Calu3 (cell line): ENCODE results near the gene GH2. TPM values are rescaled to one million over a fixed set of nuclear protein-coding genes. Genes with fewer than 3 reads are reported as not detected.
A peak's percentile ranks its signal among the peaks of the same experiment; 100 is the strongest.
"Not testable (repeated sequence)": the region's sequence is repeated elsewhere in the genome, so short reads cannot be mapped to it uniquely, and the experiment has no call there.

Experiments used
- BruUV-seq: library from RNA; stranded (reverse); fragments of 400-500 nt; replicated peaks from 2 replicates; lab custom pipeline; 2021; lab: Mats Ljungman, UMichigan
- CTCF ChIA-PET: fragments of 300-600 bp; sonication (Branson Sonifier 250); formaldehyde crosslinking; loops from one replicate; lab custom pipeline; 2022; ENCODE audit warnings: antibody characterized with exemption; lab: Charles Lee
- DNase-seq: peaks from one replicate; pipeline ENCODE4 v3.0.0; 2022
- H3K27ac Mint-ChIP-seq: one replicate; pipeline ENCODE4 v1.8.0; 2022; ENCODE audit warnings: mixed read lengths; ENCODE audit not compliant: unreplicated experiment
- H3K27me3 Mint-ChIP-seq: one replicate; pipeline ENCODE4 v1.8.0; 2022; ENCODE audit warnings: mixed read lengths; ENCODE audit not compliant: unreplicated experiment
- H3K36me3 Mint-ChIP-seq: one replicate; pipeline ENCODE4 v1.8.0; 2022; ENCODE audit warnings: mild to moderate bottlenecking, moderate library complexity, mixed read lengths; ENCODE audit not compliant: insufficient read depth, unreplicated experiment
- H3K4me1 Mint-ChIP-seq: one replicate; pipeline ENCODE4 v1.8.0; 2022; ENCODE audit warnings: mild to moderate bottlenecking, low read depth, mixed read lengths; ENCODE audit not compliant: unreplicated experiment
- H3K4me3 Mint-ChIP-seq: one replicate; pipeline ENCODE4 v1.8.0; 2022; ENCODE audit warnings: mild to moderate bottlenecking, low read depth, moderate library complexity, mixed read lengths; ENCODE audit not compliant: unreplicated experiment
- H3K9me3 Mint-ChIP-seq: one replicate; pipeline ENCODE4 v1.8.0; 2022; ENCODE audit warnings: low read depth, mixed read lengths; ENCODE audit not compliant: unreplicated experiment
- CTCF ChIP-seq: fragments of 200-600 bp; IDR thresholded peaks from one replicate; pipeline ENCODE4 v1.8.0; 2022; ENCODE audit warnings: antibody characterized with exemption; ENCODE audit not compliant: unreplicated experiment
- intact Hi-C: fragments of 100-400 bp; cut with micrococcal nuclease; formaldehyde crosslinking; loops from one replicate; pipeline ENCODE4 v1.10.0; 2022; ENCODE audit not compliant: unreplicated experiment
- total RNA-seq: library from RNA; stranded (reverse); gene quantifications from 2 replicates; pipeline ENCODE4 v1.2.3, GENCODE V29; 2022

GH2 gene
- total RNA-seq, 1 experiment from 2014 or later: not detected

GRCh38 chr17:63911041-63911635 is 29.4 kb upstream of the GH2 start, which contains the start of gene CSHL1:
Gene CSHL1, minus strand, starts transcription at chr17:63911258. Its CDS starts 62 bp downstream, at chr17:63911196.
- Mint-ChIP-seq H3K27ac (no peak within 1 kb of the TSS), H3K36me3 (no peaks in the 10 kb centered on the region), H3K9me3 (no peaks in the 10 kb centered on the region), H3K4me3 (no peak within 1 kb of the TSS), H3K4me1 (no peaks in the 10 kb centered on the region), H3K27me3 (peaks cover 73% of the 10 kb centered on the region)
- TF ChIP-seq CTCF: no peak
- CTCF ChIA-PET: interaction anchor here (0.6 to 1.4 kb wide), 3 partner anchors 26 to 223 kb away, joined by 3 to 7 read pairs (median 4); partner anchors contain the start of gene GH2
- no peak for DNase-seq
- no TSS peak for BruUV-seq
- intact Hi-C loops: loop anchor here (10.0 kb wide), 1 partner anchor 224 kb away; the partner anchor contains the start of gene ERN1

- no peaks in the 10 kb centered on the region for H3K36me3 Mint-ChIP-seq
- CTCF ChIA-PET: no interaction called here
- no peak overlapping the region for H3K4me3 Mint-ChIP-seq
- no peaks in the 10 kb centered on the region for H3K9me3 Mint-ChIP-seq
- BruUV-seq: no TSS peak
- no peak overlapping the region for H3K27ac Mint-ChIP-seq
- intact Hi-C loops: loop anchor here (10.0 kb wide), 1 partner anchor 225 kb away; the partner anchor contains the start of gene ERN1
- no peak for DNase-seq
- peaks cover 64% of the 10 kb centered on the region for H3K27me3 Mint-ChIP-seq
- H3K4me1 Mint-ChIP-seq: no peaks in the 10 kb centered on the region
- no peak for TF ChIP-seq CTCF
These were observed 28.4 kb upstream of the GH2 start for GRCh38 chr17:63910096-63910495.

- peaks cover 63% of the 10 kb centered on the region for H3K27me3 Mint-ChIP-seq
These were observed 27.8 kb upstream of the GH2 start for GRCh38 chr17:63909586-63909985.

GRCh38 chr17:63907161-63907778 is 25.5 kb upstream of the GH2 start:
- BruUV-seq, H3K4me1 Mint-ChIP-seq, intact Hi-C loops, H3K9me3 Mint-ChIP-seq, CTCF ChIA-PET, H3K4me3 Mint-ChIP-seq, H3K27ac Mint-ChIP-seq, H3K36me3 Mint-ChIP-seq: not testable (repeated sequence)
- DNase-seq: peak; percentile 14
- peaks cover 63% of the 10 kb centered on the region for H3K27me3 Mint-ChIP-seq

More at GRCh38 chr17:63909586-63909985, 27.8 kb upstream of the GH2 start:
- H3K9me3 Mint-ChIP-seq, H3K27ac Mint-ChIP-seq, CTCF ChIA-PET, H3K36me3 Mint-ChIP-seq, DNase-seq, H3K4me1 Mint-ChIP-seq, H3K4me3 Mint-ChIP-seq, intact Hi-C loops, BruUV-seq: not testable (repeated sequence)

- H3K27ac Mint-ChIP-seq, BruUV-seq, H3K36me3 Mint-ChIP-seq, H3K9me3 Mint-ChIP-seq, H3K4me1 Mint-ChIP-seq, CTCF ChIA-PET, intact Hi-C loops, H3K4me3 Mint-ChIP-seq, DNase-seq: not testable (repeated sequence)
- H3K27me3 Mint-ChIP-seq: peaks cover 57% of the 10 kb centered on the region
These were observed 23.1 kb upstream of the GH2 start for GRCh38 chr17:63904796-63905195.
